Lung (tissue), 12 donors: Measurements from ENCODE around the gene GARNL3. TPM values are rescaled to one million over a fixed set of nuclear protein-coding genes. Genes with fewer than 3 reads are reported as not detected.
A peak's percentile ranks its signal among the peaks of the same experiment; 100 is the strongest.

Experiments
- ATAC-seq: fragments of 200-7000 bp; cut with Tn5 transposase; one replicate; pipeline ENCODE4 v1.9.1; 2020; ENCODE audit warnings: moderate number of reproducible peaks; ENCODE audit not compliant: insufficient read depth, low FRiP score
- DNase-seq, 3 donors: peaks; one replicate each; pipeline ENCODE4 v3.0.0-alpha.2; 2013 to 2017
- H3K27ac ChIP-seq, 2 donors: one replicate each; pipeline ENCODE4 v1.5.1; 2013; ENCODE audit warnings: mild to moderate bottlenecking in 2 of 2, moderate library complexity in 2 of 2, control low read depth in 1 of 2, inconsistent platforms in 1 of 2, low read depth in 1 of 2, low read length in 1 of 2
- H3K27me3 ChIP-seq, 3 donors: one replicate each; pipeline ENCODE4 v1.5.1; 2013; ENCODE audit warnings: low read length in 2 of 3; ENCODE audit not compliant: control insufficient read depth in 3 of 3, insufficient read depth in 3 of 3
- H3K36me3 ChIP-seq, 4 donors: one replicate each; pipeline ENCODE4 v1.5.1; 2013; ENCODE audit warnings: low read length in 4 of 4, mild to moderate bottlenecking in 1 of 4, moderate library complexity in 1 of 4; ENCODE audit not compliant: control insufficient read depth in 4 of 4, insufficient read depth in 4 of 4
- H3K4me1 ChIP-seq, 5 donors: one replicate each; pipeline ENCODE4 v1.5.1; 2013; ENCODE audit warnings: low read length in 5 of 5, mild to moderate bottlenecking in 2 of 5, moderate library complexity in 1 of 5; ENCODE audit not compliant: control insufficient read depth in 5 of 5, insufficient read depth in 5 of 5
- H3K4me3 ChIP-seq: one replicate; pipeline ENCODE4 v1.5.1; 2013; ENCODE audit warnings: mild to moderate bottlenecking, control low read depth, moderate library complexity
- H3K9ac ChIP-seq, 2 donors: one replicate each; pipeline ENCODE4 v1.5.1; 2013; ENCODE audit warnings: low read length in 2 of 2, control low read depth in 1 of 2; ENCODE audit not compliant: insufficient read depth in 1 of 2
- H3K9me3 ChIP-seq, 4 donors: one replicate each; pipeline ENCODE4 v1.5.1; 2013; ENCODE audit warnings: low read length in 3 of 4, mild to moderate bottlenecking in 1 of 4, moderate library complexity in 1 of 4; ENCODE audit not compliant: control insufficient read depth in 4 of 4, insufficient read depth in 3 of 4
- WGBS, 2 donors: extraction: QIAGEN DNeasy Blood & Tissue Kit; methylation state at CpG; one replicate each; pipeline ENCODE4 v1.1.7; 2013; 5-methylcytosine and 5-hydroxymethylcytosine counted together
- polyA plus RNA-seq, 2 donors: library from polyadenylated mRNA; stranded (reverse); fragments of 200-250 nt; gene quantifications; one replicate each; pipeline ENCODE4 v1.2.1, GENCODE V29; 2013
- total RNA-seq, 2 donors: library from RNA; depleted of rRNA in 1 of 2; stranded (reverse); fragments of >200 nt in 1 of 2; gene quantifications; one replicate each; pipeline ENCODE4 v1.2.1, GENCODE V29; 2014 to 2021
- TF ChIP-seq, protein P1 (sequence below): IDR thresholded peaks from 2 replicates; pipeline ENCODE4 v1.5.1; 2012; ENCODE audit warnings: mild to moderate bottlenecking; ENCODE audit errors: control extremely low read depth, extremely low read depth
- donor health status: control.
- donor health status: control.
- donor health status: Bipolar disorder and iron deficiency.
- donor health status: healthy.
- donor health status: DM: yes; HTN: yes; CAD: no.

The GARNL3 gene
- total and polyA plus RNA-seq, 4 donors: 1.5 to 31.1 (median 4.4) TPM

- H3K4me1 ChIP-seq: peaks cover 0 to 6% (median 0%) of the 10 kb centered on the region in 5 donors
- 1% methylated on average over 53 to 56 of the region's 56 CpGs for WGBS, 2 donors
- peak overlapping the region; percentile 87 to 88 for H3K27ac ChIP-seq
- H3K36me3 ChIP-seq: peaks cover 0 to 3% (median under 1%) of the 10 kb centered on the region in 4 donors
- peak overlapping the region; percentile 34 for H3K4me3 ChIP-seq
- no peaks in the 10 kb centered on the region for H3K27me3 ChIP-seq
- TF ChIP-seq, protein P1, sequence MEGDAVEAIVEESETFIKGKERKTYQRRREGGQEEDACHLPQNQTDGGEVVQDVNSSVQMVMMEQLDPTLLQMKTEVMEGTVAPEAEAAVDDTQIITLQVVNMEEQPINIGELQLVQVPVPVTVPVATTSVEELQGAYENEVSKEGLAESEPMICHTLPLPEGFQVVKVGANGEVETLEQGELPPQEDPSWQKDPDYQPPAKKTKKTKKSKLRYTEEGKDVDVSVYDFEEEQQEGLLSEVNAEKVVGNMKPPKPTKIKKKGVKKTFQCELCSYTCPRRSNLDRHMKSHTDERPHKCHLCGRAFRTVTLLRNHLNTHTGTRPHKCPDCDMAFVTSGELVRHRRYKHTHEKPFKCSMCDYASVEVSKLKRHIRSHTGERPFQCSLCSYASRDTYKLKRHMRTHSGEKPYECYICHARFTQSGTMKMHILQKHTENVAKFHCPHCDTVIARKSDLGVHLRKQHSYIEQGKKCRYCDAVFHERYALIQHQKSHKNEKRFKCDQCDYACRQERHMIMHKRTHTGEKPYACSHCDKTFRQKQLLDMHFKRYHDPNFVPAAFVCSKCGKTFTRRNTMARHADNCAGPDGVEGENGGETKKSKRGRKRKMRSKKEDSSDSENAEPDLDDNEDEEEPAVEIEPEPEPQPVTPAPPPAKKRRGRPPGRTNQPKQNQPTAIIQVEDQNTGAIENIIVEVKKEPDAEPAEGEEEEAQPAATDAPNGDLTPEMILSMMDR: no peak
- no peaks in the 10 kb centered on the region for H3K9me3 ChIP-seq
- ATAC-seq: peak; percentile 77
- H3K9ac ChIP-seq: no peak overlapping the region
- DNase-seq: peak; percentile 90 to 92 (median 91)
These were observed 40.2 kb upstream of the GARNL3 start for GRCh38 chr9:127224178-127224882.

- TF ChIP-seq, protein P1: no peak
- peaks cover 0 to 6% (median 0%) of the 10 kb centered on the region in 5 donors for H3K4me1 ChIP-seq
- peaks cover 0 to 4% (median 0%) of the 10 kb centered on the region in 4 donors for H3K36me3 ChIP-seq
- H3K27ac ChIP-seq: peak overlapping the region in 1 of 2 donors; percentile 88
- H3K4me3 ChIP-seq: peak overlapping the region; percentile 59
- H3K9me3 ChIP-seq: no peaks in the 10 kb centered on the region
- peak; percentile 94 for ATAC-seq
- no peaks in the 10 kb centered on the region for H3K27me3 ChIP-seq
- H3K9ac ChIP-seq: no peak overlapping the region
- WGBS, 2 donors: 1% methylated on average over 54 to 106 of the region's 106 CpGs
- peak; percentile 96 to 99 (median 97) for DNase-seq
These were observed 39.5 kb upstream of the GARNL3 start for GRCh38 chr9:127224883-127225739.

GRCh38 chr9:127225801-127226625 is 38.6 kb upstream of the GARNL3 start:
- H3K9ac ChIP-seq: no peak overlapping the region
- H3K9me3 ChIP-seq: no peaks in the 10 kb centered on the region
- peak overlapping the region in 1 of 2 donors; percentile 21 for H3K27ac ChIP-seq
- peaks cover 0 to 4% (median 0%) of the 10 kb centered on the region in 4 donors for H3K36me3 ChIP-seq
- DNase-seq: peak in 1 of 3 donors; percentile 45
- no peaks in the 10 kb centered on the region for H3K27me3 ChIP-seq
- 26 to 37% methylated on average over 34 to 42 of the region's 42 CpGs for WGBS, 2 donors
- ATAC-seq: no peak
- TF ChIP-seq, protein P1: no peak
- peaks cover 0 to 6% (median 0%) of the 10 kb centered on the region in 5 donors for H3K4me1 ChIP-seq
- H3K4me3 ChIP-seq: peak overlapping the region; percentile 59
